ENCODE measurements around the gene TNFRSF8.

The TNFRSF8 gene

DNA sequence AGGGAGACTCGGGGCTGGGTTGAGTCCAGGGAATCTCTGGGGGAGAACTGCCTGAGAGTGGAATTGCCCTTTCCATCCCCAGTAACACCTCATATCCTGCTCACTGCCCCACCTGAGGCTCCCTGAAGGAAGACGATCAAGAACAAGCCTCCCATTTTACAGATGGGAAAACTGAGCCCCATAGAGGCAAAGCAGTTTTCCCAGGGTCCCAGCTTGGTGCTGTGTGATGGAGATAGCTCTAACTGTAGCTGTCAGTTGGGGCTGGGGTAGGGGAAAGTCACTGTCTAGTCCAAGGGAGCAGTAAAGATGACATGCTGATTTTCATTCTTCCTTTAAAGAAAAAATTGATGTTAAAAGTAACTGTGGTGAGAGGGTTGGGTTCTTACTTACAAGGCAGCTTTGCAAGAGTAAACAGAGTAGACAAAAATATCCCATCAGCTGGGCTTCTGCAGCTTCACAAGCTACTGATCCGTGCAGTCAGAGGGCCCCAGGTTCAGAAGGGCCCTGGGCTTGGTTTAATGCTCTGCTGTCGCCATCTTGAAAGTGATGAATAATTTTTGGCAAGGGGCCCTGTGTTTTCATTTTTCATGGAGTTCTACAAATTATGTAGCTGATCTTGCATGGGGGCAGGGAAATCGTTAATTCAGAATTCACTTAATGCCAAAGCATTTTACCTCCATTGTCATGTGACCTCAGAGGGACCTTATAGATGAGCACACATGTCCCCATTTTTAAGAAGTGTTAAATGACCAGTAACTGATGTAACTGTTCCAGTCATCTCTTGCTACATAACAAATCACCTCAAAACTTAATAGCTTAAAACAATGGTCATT is 86.1 kb downstream of the TNFRSF8 start:
- no peak for TF ChIP-seq JUND (IDR thresholded peaks at IDR 0.05; ENCODE audit: low read depth)
- DNase-seq (ENCODE audit: low read depth in 1 of 2, low spot score in 1 of 2): no peak
- in situ Hi-C loops (cut with HindIII; ENCODE audit: low pct_unique_long_range_greater_than_20kb, low sequenced_read_pairs): no loop called here

DNA sequence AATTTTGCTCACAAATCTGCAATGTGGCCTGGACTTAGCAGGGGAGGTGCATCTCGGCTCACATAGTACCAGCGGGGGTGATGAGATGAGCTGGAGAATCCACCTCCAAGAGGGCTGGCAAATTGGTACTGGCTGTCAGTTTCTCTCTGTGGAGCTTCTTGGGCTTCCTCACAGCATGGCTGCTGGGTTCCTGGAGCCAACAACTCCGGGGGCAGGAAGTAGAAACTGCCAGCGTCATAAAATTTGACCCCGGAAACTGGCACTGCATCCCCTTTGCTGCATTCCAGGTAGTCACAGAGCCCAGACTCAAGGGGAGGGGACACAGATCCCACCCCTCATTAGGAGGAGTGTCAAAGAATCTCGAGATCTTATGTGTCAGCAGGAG is 86.7 kb downstream of the TNFRSF8 start:
- in situ Hi-C loops (cut with HindIII; ENCODE audit: low pct_unique_long_range_greater_than_20kb, low sequenced_read_pairs): no loop called here
- no peak for DNase-seq (ENCODE audit: low read depth in 1 of 2, low spot score in 1 of 2)
- TF ChIP-seq JUND (IDR thresholded peaks at IDR 0.05; ENCODE audit: low read depth): no peak

DNA sequence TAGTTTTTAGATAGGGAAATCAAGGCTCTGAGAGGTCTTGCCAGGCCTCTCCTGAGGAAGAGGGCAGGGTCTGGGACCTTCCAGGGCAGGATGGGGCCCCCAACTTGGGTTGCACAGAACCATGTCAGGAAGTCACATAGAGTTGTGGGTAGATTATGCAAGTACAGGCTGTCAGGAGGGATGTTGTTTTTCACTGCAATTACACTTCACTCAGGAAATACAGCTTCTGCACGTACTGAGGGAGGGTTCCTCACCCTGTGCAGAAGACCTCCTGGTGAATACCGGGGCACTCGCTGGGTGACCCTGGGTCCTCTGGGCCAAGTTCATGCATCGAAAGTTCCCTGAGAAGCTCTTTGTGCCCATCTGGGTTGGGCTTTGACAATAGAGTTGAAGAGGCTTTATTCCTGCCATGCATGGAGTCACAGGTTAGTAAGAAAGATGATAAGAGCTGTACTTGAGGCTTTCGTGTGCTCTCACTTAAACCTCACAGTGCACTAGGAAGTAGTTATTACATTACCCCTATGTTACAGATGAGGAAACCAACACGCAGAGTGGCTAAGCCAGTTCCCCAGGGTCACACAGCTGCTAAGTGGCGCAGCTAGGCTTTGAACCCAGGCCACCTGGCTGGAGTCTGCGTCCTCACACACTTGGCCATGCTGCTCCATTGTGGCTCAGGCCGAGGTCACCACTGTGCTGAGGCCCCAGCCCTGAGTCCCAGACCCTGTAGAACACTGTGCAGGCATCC is 87.5 kb downstream of the TNFRSF8 start:
- no peak for DNase-seq (ENCODE audit: low read depth in 1 of 2, low spot score in 1 of 2)
- no peak for TF ChIP-seq JUND (IDR thresholded peaks at IDR 0.05; ENCODE audit: low read depth)
- in situ Hi-C loops (cut with HindIII; ENCODE audit: low pct_unique_long_range_greater_than_20kb, low sequenced_read_pairs): no loop called here

DNA sequence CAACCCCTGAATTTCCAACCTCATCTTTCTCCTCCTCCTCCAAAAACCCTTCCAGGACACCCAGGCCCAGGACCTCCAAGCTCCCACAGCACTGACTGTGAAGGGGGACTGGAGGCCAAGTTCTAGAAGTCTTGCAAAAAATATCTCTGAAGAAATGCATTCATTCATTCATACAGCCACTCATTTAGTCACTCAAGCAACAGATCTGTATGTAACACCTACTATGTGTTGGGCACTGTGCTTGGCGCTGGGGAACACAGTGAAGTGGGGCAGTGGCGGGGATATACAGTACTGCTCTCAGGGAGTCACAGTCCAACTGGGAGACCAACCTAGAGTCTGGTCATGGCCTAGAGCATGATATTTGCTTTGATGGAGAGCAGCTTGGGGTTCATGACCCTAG is 88.4 kb downstream of the TNFRSF8 start:
- no peak for TF ChIP-seq JUND (IDR thresholded peaks at IDR 0.05; ENCODE audit: low read depth)
- DNase-seq (ENCODE audit: low read depth in 1 of 2, low spot score in 1 of 2): no peak
- in situ Hi-C loops (cut with HindIII; ENCODE audit: low pct_unique_long_range_greater_than_20kb, low sequenced_read_pairs): no loop called here

DNA sequence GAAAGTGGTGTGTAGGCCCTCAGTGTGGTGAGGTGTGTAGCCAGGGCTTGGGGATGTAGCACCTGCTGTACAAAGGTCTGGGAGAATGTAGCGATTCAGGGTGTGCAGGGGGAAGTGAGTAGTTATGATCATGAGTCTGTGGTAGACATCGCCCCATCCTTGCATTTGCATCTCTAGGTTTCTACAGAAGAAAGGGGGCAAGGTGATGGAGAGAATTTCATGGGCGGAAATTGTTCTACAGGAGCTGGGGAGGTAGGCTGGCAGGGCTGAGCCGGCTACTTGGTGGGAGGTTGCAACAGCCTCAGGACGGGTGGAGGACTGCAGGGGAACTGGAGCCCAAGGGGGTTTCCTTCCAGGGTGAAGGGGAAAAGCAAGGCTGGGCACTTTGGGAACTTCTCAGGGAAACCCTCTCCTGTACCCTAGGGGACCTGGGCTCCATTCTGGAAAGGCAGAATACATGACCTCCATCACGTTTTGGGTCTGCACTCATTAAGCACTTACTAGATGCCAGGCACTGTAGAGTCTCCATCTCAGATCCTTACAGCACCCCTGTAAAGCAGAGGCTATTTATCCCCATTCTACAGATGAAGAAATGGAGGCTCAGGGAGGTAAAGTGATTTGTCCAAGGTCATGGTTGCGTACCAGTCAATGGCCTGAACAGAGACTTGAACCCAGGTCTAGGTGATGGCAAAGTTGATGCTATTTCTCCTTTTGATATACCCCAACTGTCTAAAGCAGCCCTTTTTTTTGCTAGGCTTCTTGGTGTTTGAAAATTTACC is 89.2 kb downstream of the TNFRSF8 start:
- in situ Hi-C loops (cut with HindIII; ENCODE audit: low pct_unique_long_range_greater_than_20kb, low sequenced_read_pairs): no loop called here
- no peak for TF ChIP-seq JUND (IDR thresholded peaks at IDR 0.05; ENCODE audit: low read depth)
- DNase-seq (ENCODE audit: low read depth in 1 of 2, low spot score in 1 of 2): no peak

DNA sequence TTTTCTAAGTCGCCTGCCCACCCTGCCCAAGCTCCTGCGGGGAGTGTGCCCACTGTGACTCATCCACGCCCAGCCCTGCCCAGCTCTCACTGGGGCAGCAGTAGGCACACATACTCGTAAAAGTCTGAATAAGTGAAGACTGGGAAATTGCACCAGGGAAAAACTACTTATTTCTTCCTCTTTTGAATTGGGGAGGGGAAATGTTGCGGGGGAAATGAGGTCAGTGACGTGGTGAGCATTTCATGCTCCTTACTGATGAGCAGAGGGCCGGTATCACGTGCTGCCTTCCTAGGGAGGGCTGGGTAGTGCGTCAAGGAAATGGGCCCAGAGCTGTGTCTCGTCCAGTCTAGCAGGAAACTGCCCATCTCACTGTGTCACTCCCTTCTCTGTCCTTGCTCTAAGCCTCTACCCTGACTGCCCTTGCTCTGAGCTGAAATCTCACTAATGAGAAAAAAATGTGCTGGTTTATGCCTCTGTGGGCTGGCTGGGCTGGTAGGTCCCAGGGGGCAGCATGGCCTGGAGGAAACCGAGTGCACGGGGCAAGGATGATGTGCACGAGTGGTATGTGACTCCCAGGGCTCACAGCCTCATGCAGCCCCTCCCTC is 90.2 kb downstream of the TNFRSF8 start:
- TF ChIP-seq JUND (IDR thresholded peaks at IDR 0.05; ENCODE audit: low read depth): no peak
- in situ Hi-C loops (cut with HindIII; ENCODE audit: low pct_unique_long_range_greater_than_20kb, low sequenced_read_pairs): no loop called here
- no peak for DNase-seq (ENCODE audit: low read depth in 1 of 2, low spot score in 1 of 2)

DNA sequence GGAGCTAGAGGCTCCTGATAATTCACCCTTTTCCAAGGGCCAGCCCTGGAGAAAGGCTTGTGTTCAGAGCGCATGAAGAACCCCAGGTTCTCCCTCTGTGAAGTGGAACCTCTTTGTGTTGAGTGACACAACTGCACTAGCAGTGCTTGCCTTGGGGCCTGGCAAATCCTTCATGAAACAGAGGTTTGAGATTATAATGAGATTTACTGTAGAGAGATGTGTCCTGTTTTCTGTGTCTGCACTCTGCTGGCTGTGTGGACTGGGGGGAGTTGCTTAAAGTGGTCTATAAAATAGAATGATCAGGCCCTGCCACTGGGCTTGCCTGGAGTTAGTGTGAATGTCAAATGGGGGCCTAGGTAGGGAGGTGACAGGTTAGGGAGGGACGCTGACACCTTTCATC is 92.2 kb downstream of the TNFRSF8 start:
- TF ChIP-seq JUND (IDR thresholded peaks at IDR 0.05; ENCODE audit: low read depth): no peak
- no peak for DNase-seq (ENCODE audit: low read depth in 1 of 2, low spot score in 1 of 2)
- in situ Hi-C loops (cut with HindIII; ENCODE audit: low pct_unique_long_range_greater_than_20kb, low sequenced_read_pairs): no loop called here

DNA sequence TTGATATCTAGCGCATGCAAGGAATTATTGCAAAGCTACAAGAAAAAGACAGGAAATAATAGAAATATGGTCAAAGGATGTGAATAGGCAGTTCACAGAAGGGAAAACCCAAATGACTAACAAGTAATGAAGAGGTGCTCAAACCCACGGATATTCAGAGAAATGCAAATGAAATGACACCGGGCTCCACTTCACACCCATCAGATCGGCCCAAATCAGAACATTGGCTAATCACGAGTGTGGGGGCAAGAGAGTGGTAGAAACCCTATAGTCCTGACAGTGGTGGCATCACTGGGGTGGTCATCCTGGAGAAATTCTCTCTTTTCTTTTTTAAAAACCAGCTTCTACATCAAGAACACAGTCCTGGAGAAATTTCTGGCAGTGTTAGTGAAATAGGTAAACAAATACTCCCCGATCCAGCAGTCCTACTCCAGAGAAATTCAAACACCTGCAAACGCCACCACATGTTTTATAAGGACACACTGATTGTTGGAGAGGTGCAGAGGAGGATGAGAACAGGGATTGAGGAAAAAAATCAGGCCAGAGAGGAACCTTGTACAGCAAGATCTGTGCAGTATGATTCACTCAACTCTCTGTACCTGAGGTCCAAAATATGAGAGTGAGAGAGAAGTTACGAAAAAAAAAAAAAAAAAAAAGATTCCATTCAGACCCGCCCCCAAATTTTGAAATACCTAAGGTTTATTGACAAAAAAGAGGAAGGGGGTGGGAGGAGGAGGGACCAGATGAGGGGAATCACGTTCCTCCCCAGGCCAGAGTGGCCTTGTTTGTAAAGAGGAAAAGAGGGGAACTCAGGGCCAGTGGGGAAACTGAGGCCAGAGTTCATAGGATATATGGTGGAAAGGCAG is 94.5 kb downstream of the TNFRSF8 start:
- DNase-seq (ENCODE audit: low read depth in 1 of 2, low spot score in 1 of 2): no peak
- in situ Hi-C loops (cut with HindIII; ENCODE audit: low pct_unique_long_range_greater_than_20kb, low sequenced_read_pairs): no loop called here
- no peak for TF ChIP-seq JUND (IDR thresholded peaks at IDR 0.05; ENCODE audit: low read depth)

DNA sequence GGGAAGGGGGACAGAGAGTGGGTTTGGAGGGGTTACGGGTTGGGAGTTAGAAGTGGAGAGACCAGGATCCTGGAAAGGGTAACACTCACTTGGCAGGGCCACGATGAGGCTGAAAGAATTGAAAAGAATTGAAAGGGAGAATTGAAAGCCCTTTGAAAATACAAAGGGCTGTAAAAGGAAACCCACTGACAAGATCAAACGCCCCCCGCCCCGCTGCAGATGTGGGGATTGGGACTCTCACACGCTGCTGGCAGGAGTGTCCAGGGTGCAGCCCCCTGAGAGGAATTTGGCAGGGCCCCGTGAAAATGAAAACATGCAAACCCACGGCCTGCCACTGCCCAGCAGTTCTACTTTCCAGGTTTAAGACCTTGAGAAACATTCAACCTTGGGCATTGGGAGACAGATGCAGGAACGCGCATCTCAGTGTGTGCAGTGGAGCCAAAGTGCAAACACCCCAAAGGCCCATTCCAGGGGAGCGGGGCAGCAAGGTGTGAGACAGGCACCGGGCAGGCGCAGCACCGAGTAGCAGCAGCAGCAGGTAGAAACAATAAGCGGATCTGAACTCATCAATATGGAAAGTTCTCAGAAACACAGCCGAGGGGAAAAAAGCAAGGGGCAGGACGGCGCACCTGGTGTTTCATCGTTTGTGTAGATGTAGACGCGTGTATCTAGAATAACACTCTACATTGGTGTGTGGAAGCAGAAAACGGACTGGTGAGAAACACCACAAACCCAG is 95.4 kb downstream of the TNFRSF8 start:
- in situ Hi-C loops (cut with HindIII; ENCODE audit: low pct_unique_long_range_greater_than_20kb, low sequenced_read_pairs): no loop called here
- no peak for TF ChIP-seq JUND (IDR thresholded peaks at IDR 0.05; ENCODE audit: low read depth)

DNA sequence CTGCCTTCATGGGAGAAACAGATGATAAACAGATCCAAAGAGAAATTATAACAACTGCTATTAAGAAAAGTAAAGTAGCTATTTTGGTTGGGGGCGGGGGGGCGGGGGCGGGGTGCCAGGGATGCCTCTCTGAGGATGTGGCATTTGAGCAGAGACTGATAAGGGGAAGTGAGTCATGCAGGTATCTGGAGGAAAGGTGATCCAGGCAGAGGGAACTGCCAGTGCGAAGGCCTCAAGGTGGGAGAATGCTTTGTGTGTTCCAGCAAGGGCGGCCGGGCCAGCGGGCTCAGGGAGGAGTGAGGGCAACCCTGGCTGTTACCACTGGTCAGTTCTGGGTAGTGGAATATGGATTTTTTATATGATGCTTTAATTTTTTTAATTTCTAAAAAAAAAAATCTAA is 96.7 kb downstream of the TNFRSF8 start:
- no peak for DNase-seq (ENCODE audit: low read depth in 1 of 2, low spot score in 1 of 2)
- in situ Hi-C loops (cut with HindIII; ENCODE audit: low pct_unique_long_range_greater_than_20kb, low sequenced_read_pairs): no loop called here
- TF ChIP-seq JUND (IDR thresholded peaks at IDR 0.05; ENCODE audit: low read depth): no peak

More for the DNA sequence above, 95.4 kb downstream of the TNFRSF8 start:
- no peak for DNase-seq (ENCODE audit: low read depth in 1 of 2, low spot score in 1 of 2)

DNA sequence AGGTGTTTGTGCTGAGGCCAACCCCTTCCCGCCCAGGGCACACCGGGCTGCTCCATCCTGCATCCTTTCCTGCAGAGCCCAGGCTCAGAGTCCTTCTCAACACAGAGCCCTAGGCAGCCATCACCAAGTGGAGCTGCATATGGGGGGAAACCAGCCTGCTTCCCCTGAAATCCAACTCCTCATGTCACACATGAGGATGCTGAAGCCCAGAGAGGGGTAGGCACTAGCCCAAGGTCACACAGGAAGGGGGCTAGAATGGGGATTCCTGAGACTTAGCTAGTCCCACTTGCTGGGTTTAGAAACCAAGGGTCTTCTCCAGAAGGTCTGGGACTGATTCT is 98.2 kb downstream of the TNFRSF8 start:
- no peak for TF ChIP-seq JUND (IDR thresholded peaks at IDR 0.05; ENCODE audit: low read depth)
- DNase-seq (ENCODE audit: low read depth in 1 of 2, low spot score in 1 of 2): no peak
- in situ Hi-C loops (cut with HindIII; ENCODE audit: low pct_unique_long_range_greater_than_20kb, low sequenced_read_pairs): no loop called here
